Activated CD4-positive, alpha-beta T cell treated with anti-CD3 and anti-CD28 coated beads for 48 hours (primary cell): ENCODE results near the gene P2RY13.

Experiments used
- DNase-seq: peaks from one replicate; pipeline ENCODE4 v3.0.0-alpha.2; 2020

The P2RY13 gene

GRCh38 chr3:151289445-151289844 lies 39.9 kb downstream of the P2RY13 start:
- DNase-seq, result no peak

DNA sequence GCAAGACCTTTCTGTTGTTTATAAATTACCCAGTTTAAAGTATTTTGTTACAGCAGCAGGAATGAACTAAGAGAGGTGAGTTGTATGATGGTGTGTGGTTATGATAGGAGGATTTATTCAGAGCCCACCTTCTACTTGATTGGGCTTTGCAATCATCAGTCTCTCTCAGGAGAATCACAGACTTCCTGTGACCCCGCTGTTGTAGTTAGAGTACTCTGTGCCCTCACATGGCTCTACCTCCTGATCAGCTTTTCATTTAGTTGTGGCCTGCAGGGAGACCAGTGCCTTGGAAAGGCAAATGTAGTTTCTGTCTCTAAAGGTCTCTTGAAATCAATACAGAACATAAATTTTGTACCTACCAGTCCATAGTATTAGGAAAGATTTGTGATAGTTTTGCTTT lies 43.4 kb downstream of the P2RY13 start:
- no peak for DNase-seq

GRCh38 chr3:151283907-151284461 lies 45.4 kb downstream of the P2RY13 start:
- DNase-seq, result peak; percentile 22

DNA sequence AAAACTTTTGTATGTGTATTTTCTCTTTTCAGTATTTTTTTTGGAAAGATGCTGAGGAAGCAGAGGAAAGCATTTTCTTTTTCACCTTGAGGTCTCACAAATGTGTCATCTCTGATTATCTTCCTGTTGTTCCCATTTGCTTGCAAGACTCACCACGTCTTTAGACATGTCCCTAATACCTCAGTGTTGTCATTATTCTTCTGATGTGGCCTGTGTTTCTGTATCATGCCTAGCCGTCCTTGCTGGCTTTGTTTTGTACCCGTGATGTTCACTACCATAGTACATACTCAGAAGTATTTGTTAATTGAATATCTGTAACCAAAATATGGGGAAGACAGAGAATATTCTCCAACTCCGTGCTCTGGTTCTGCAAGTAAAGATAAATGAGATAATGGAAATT lies 46.0 kb downstream of the P2RY13 start:
- no peak for DNase-seq

DNA sequence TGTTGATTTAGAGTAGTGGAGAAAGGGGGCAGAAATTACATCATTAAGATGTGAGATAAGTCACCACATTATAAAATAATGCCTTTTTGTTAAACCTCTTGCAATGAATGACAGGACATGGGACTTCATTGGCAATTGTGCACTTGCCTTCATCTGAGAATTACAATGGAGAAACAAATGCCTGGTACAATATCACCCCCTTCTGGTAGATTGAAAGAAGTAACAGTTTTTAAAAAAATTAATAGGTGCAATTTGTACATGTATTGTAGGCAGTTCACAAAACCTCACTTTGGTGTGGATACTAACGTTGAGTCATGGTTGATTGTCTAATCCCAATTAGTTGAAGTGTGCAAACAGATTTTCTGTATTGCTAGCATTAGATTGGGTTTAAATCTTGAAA lies 46.4 kb downstream of the P2RY13 start:
- no peak for DNase-seq

GRCh38 chr3:151281671-151282324 lies 47.6 kb downstream of the P2RY13 start:
- DNase-seq, result no peak

- no peak for DNase-seq
Measured at GRCh38 chr3:151278230-151278629, 51.1 kb downstream of the P2RY13 start, which contains the start of gene P2RY14. P2RY14 (minus strand) TSS chr3:151278542; CDS start chr3:151214316, 64,226 bp downstream.

GRCh38 chr3:151276687-151277042 lies 52.7 kb downstream of the P2RY13 start:
- DNase-seq, result peak; percentile 8
